ENCODE data around the gene OAS3.
"Not testable (repeated sequence)": the region's sequence is repeated elsewhere in the genome, so short reads cannot be mapped to it uniquely, and the experiment has no call there.

Gene OAS3

GRCh38 chr12:112937741-112938719 is at the start of gene OAS3:
TSS of gene OAS3 (plus strand) at chr12:112938474. CDS start at chr12:112938531, 57 bp downstream.
- DNase-seq: peak; percentile 68

DNA sequence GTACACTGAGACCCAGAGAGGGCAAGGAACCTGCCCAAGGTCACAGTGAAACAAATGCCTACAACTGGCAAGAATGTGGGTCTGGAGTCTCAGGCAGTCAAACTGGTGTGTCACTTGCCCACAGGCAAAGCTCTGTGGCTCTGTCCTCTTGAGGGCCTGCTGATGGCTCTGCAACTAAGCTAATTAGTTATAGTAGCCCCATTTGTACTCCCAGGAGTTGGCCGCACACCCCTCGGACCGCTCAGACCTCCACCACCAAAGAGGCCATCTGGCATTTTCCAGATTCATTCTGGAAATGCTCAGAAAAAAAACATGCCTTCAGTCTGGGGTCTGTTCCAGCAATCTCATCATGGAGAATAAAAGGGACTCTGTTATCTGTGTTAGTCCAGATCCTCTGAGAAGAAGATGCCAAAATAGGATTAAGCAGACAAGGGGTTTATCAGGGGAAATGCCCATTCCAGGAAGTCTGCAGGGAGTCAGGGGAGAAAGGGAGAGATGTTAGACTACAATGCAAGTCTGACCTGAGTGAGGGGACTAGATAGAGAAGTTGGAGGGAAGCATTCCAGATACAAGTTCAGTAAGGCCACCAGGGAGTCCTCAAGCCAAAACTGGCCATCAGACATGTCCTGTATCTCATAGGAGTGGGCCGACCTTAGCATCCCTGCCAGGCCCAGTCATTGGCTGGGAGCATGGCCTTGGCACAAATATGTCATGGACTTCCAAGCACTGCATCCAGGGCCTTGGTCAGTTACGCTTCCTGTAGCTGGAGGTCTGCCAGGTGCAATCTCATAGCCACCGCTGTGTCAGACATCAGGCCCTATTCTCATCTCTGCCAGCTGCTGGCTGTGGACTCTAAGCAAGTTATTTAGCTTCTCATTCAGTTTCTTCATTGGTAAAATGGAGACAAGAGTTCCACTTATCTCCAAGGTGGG is 46.9 kb upstream of the OAS3 start:
- no peak for DNase-seq

DNA sequence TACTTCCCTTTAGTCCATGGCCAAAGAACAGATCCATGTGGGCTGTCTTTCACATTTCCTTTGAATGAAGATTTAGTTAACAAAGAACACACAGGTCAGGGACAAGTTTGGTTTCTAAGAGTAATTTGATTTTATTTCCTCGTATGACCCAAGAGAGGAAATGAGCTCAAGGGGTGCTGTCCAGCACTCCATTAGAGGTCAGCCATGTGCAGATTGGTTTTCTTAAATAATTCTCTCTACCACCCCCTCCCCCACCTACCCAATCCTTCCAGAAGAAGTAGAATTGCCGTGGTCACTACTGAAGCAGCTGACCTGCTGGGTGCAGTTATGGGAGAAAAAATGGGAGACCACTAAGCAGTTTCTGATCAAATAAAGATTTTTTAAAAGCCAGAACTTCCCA is 45.4 kb upstream of the OAS3 start:
- DNase-seq: no peak

GRCh38 chr12:112894128-112894527 is 44.1 kb upstream of the OAS3 start:
- DNase-seq: no peak

DNA sequence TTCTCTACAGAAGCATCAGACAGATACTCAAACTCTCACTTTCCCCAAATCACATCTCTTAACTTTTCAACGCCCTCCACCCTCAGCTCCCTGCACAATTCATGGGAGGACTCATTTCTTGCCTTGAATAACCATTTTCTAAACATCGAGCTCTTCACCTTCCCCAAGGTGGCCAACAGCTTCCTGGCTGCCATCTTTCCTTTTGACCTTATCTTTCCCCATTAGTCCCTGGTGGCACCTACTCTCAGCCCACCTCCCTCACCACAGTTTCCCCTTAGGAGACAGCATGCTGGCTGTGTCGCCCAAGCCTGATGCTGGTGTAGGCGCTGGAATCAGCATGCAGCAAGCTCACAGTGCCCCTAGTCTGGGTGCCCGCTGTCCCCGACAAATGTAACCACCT is 39.9 kb upstream of the OAS3 start:
- no peak for DNase-seq

- peak; percentile 41 for DNase-seq
These were observed 37.8 kb upstream of the OAS3 start for GRCh38 chr12:112900298-112901145.

DNA sequence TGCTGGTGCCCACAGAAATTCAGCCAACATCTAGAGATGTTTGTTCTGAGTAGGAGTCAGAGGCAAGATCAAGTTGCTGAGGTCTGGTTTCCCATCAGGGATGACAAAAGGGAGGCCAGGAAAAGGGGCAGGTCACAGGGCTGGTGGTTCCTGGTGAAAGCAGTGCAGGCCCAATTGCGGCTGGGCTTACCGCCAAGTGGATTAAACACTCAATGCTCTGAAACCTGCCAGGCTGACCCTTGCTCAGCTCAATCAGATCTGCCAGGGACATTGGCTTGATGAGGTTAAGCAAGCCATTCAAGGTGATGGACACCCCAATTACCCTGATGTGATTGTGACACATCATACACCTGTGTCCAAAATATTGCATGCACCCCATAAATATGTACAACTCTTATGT is 37.0 kb upstream of the OAS3 start:
- no peak for DNase-seq

GRCh38 chr12:112904571-112904970 is 33.7 kb upstream of the OAS3 start:
- no peak for DNase-seq

DNA sequence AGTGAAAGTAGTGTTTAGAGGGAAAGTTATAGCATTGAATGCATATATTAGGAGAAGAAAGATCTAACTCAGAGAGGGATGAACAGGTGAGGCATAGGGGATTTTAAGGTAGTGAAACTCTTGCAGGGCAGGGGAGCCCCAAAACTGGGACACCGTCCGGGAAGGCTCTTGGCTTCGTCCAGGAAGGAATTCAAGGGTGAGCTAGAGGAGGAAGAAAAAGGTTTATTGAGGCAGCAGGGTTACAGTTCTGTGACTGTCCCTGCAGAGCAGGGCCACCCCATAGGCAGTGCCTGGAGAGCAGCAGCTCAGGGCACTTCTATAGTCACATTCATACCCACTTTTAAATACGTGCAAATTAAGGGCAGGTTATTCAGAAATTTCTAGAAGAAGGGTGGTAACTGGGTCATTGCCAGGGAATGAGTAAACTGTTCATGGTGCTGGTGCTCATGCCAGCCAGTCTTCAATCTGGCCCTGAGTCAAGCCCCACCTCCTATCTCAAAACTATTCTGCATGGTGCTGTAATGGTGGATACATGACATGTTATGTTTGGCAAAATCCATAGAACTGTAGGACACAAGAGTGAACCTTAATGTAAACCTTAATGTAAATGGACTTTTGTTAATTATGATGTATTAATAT is 32.7 kb upstream of the OAS3 start:
- no peak for DNase-seq

DNA sequence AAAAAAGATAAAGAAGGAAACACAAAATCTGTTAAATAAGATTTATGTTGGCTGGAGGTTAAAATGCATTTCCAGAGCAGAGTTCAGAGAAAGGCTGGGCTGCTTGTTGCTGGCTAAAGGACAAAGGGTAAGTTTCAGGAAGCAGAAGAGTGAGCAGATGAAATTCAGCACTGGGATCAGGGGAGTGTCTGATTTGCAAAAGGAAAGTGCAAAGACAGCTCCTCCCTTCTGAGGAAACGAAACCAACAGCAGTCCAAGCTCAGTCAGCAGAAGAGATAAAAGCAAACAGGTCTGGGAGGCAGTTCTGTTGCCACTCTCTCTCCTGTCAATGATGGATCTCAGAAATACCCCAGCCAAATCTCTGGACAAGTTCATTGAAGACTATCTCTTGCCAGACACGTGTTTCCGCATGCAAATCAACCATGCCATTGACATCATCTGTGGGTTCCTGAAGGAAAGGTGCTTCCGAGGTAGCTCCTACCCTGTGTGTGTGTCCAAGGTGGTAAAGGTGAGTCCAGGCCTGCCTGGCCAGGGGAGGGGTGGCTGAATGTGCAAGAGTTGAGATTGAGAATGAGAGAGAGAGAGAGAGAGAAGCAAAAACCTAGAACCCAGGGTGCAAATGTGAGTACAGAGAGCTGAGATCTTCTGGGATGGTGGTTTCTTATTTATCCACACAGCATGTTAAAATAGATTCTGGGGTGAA is 31.4 kb upstream of the OAS3 start, which contains the start of gene OAS1:
Gene OAS1, plus strand, starts transcription at position 251 of the 703 bp plus-strand sequence. Its CDS starts 78 bp downstream, at position 329.
- DNase-seq: peak; percentile 59

DNA sequence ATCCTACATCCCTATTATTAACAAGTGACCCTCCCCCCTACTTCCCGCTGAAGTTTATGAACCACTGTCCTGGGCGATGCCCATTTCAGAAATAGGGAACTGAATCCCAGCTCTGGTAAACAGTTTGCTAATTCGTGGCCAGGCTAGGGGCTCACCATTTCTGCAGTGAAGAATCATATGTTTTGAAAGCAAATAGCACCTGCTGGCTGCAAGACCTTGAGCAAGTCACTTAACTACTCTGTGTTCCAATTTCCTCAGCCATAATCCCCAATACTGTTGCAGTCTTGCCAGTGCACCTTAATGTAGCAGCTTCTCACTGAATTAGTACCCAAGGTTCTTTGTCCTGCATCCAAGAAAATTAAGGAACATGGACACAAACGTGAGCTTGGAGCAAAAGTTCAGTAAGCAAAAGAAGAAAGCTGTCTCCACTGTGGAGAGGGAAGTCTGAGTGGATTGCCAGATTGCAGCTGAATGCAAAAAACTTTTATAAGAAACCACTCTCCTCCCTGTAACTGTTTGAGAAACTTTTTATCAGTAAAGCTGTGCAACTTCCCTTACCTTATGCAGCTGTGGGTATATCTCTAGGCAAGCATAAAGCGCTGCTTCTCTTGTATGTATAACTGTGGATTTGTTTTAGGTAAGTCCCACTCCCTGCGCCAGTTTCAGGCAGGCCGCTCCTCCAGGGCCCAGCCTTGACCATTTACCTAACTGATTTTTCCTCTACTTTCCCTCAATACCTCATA is 30.7 kb upstream of the OAS3 start:
- no peak for DNase-seq

DNA sequence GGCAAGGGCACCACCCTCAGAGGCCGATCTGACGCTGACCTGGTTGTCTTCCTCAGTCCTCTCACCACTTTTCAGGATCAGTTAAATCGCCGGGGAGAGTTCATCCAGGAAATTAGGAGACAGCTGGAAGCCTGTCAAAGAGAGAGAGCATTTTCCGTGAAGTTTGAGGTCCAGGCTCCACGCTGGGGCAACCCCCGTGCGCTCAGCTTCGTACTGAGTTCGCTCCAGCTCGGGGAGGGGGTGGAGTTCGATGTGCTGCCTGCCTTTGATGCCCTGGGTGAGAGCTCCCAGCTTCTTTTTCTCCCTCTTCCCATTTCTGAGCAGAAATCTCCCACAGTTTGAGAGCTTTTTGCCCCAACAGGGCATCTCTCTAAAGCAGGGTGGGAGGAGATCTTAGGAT is 29.7 kb upstream of the OAS3 start:
- no peak for DNase-seq

DNA sequence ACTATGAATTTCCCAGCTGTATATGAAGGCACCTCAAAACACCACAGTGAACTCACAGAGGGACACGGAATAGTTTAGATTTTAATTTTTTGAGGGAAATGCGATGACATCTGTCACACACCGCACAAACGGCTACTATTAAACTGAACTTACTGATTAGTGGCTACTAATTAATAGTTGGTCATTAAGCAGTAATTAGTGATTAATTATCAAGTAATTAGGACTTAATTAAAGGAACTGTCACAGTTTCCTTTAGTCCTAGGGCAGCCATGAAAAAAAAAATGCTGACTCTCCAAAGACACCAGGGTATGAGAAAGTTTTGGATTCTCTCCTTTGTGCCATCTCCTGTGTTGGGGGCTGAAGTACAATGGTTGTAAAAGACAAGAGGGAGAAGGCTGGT is 28.6 kb upstream of the OAS3 start:
- no peak for DNase-seq

GRCh38 chr12:112913038-112913688 is 25.1 kb upstream of the OAS3 start:
- no peak for DNase-seq

DNA sequence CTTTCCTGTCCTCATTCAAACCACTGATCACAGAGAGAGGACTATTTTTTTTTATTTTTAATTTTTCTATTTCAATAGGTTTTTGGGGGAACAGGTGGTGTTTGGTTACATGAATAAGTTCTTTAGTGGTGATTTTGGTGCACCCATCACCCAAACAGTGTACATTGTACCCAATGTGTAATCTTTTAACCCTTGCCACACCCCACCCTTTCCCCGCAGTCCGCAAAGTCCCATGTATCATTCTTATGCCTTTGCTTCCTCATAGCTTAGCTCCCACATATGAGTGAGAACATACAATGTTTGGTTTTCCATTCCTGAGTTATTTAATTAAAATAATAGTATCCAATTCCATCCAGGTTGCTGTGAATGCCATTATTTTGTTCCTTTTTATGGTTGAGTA is 24.4 kb upstream of the OAS3 start:
- DNase-seq: not testable (repeated sequence)

DNA sequence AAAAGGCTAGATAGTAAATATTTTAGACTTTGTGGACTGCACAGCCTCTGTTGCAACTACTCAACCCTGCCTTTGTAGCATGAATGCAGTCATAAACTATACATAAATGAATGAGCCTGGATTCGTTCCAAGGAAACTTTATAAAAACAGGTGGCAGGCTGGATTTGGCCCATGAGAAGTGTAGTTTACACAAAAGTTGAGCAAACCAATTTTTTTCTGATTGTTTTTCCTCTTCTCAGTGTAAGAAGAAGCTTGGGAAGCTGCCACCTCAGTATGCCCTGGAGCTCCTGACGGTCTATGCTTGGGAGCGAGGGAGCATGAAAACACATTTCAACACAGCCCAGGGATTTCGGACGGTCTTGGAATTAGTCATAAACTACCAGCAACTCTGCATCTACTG is 22.0 kb upstream of the OAS3 start:
- no peak for DNase-seq

- DNase-seq: no peak
These were observed 19.2 kb upstream of the OAS3 start for GRCh38 chr12:112919121-112919520.

GRCh38 chr12:112924986-112925385 is 13.3 kb upstream of the OAS3 start:
- no peak for DNase-seq

GRCh38 chr12:112926416-112927033 is 11.7 kb upstream of the OAS3 start:
- not testable (repeated sequence) for DNase-seq

DNA sequence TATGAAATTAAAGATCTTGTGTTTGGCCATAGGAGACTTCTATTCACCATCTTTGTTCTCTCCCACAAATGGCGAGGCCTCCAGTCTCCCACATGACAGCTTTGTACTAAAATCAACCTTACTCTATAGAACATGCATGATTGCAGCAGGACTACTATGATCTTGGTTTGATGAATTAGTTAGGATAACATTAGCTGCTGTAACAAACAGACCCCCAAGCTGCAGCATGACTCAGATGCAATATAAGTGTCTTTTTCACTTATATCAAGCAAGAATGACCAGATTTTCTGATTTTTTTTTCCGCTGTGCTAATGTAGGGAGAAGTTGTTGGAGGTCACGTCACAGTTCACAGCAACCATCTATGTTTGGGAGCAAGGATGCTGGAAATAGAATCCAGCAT is 10.8 kb upstream of the OAS3 start:
- DNase-seq: no peak
